ENCODE results near the gene DNALI1. TPM values are rescaled to one million over a fixed set of nuclear protein-coding genes. Genes with fewer than 3 reads are reported as not detected.
A peak's percentile ranks its signal among the peaks of the same experiment; 100 is the strongest.

The DNALI1 gene
- total and polyA plus RNA-seq, 2 of the 8 experiments (the other 6 are each of a cell fraction or from before 2014, with no cell fraction given), result 8.9 to 11.3 TPM

DNA sequence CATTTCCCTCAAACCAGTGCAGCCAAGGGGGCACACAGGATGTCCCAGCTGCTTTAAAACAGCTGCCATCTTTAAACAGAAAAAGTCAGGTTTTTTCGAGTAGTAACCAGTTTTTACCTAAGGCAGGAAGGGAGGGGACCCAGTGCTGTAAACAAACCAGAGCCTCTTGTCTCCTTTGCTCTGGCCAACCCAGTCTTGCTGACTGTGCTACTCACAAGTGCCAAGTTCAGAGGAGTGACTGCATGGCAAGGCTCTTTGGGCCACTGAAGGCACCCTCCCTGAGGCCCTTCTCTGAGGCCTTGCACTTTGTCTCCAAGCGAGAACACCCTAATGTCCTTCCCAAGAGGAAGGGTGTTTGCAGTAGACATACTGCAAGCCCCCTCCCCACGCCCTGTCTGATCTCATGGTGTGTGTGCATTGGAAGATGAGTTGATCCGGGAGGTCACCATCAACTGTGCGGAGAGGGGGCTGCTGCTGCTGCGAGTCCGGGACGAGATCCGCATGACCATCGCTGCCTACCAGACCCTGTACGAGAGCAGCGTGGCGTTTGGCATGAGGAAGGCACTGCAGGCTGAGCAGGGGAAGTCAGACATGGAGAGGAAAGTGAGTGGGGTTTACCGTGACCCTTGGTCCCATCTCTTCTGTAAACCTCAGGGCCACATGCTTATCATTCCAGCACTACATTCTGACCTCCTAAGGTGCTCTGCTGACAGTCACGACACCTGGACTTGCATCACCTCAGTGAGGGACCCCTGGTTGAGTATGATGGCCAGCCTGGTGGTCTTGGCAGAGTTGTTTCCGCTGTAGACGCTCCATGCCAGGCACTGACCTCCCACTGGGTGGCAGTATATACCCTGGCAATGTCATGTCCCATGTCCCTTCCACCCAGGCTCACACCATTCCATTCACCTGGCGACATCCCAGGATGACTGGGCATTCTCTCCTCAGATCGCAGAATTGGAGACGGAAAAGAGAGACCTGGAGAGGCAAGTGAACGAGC lies 4.7 kb downstream of the DNALI1 start (continued):
- no peak for TF ChIP-seq CBX5 (IDR thresholded peaks at IDR 0.05; ENCODE audit: low read depth, low read length)
- TF ChIP-seq POLR2A (IDR thresholded peaks at IDR 0.05; ENCODE audit: control extremely low read depth in 1 of 2, low read depth in 2 of 2, low read length in 2 of 2), result no peak
- TF ChIP-seq HDAC6 (IDR thresholded peaks at IDR 0.05; ENCODE audit: low read depth, low read length), result no peak
- TF ChIP-seq SP1 (IDR thresholded peaks at IDR 0.05; ENCODE audit: low read depth, low read length), result no peak
- TF ChIP-seq KDM4A (IDR thresholded peaks at IDR 0.05; ENCODE audit: low read depth, low read length, severe bottlenecking), result no peak
- no peak for TF ChIP-seq MAFK (IDR thresholded peaks at IDR 0.05; ENCODE audit: low read depth, low read length)
- TF ChIP-seq RAD21 (IDR thresholded peaks at IDR 0.05 in 1 of 2, conservative IDR thresholded peaks at IDR 0.05 in 1 of 2; ENCODE audit: low read depth in 2 of 2, low read length in 2 of 2), result peak; percentile 69 to 76
- no peak for TF ChIP-seq RNF2 (IDR thresholded peaks at IDR 0.05; ENCODE audit: borderline replicate concordance, low read depth, low read length, missing control alignments, poor library complexity, severe bottlenecking)
- peak; percentile 57 to 90 (median 90) for TF ChIP-seq CTCF (IDR thresholded peaks at IDR 0.05; ENCODE audit: control extremely low read depth in 1 of 3, insufficient read depth in 1 of 3, low read depth in 1 of 3, low read length in 3 of 3)
- TF ChIP-seq, protein P1, sequence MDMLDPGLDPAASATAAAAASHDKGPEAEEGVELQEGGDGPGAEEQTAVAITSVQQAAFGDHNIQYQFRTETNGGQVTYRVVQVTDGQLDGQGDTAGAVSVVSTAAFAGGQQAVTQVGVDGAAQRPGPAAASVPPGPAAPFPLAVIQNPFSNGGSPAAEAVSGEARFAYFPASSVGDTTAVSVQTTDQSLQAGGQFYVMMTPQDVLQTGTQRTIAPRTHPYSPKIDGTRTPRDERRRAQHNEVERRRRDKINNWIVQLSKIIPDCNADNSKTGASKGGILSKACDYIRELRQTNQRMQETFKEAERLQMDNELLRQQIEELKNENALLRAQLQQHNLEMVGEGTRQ (IDR thresholded peaks at IDR 0.05; ENCODE audit: low read length), result no peak
- no peak for TF ChIP-seq E2F6 (IDR thresholded peaks at IDR 0.05)
- TF ChIP-seq ZNF274 (IDR thresholded peaks at IDR 0.05; ENCODE audit: borderline replicate concordance, extremely low read depth, low read length), result no peak
- TF ChIP-seq RXRA (IDR thresholded peaks at IDR 0.05; ENCODE audit: insufficient read depth, low read depth, low read length), result no peak
- no peak for TF ChIP-seq NANOG (IDR thresholded peaks at IDR 0.05; ENCODE audit: insufficient read depth, low read depth, low read length, poor library complexity, severe bottlenecking)
- TF ChIP-seq, protein P2, sequence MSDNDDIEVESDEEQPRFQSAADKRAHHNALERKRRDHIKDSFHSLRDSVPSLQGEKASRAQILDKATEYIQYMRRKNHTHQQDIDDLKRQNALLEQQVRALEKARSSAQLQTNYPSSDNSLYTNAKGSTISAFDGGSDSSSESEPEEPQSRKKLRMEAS (IDR thresholded peaks at IDR 0.05), result no peak
- TF ChIP-seq SP4 (IDR thresholded peaks at IDR 0.05; ENCODE audit: low read length), result no peak
- TF ChIP-seq ASH2L (IDR thresholded peaks at IDR 0.05; ENCODE audit: low read length), result peak; percentile 19
- TF ChIP-seq KDM1A (IDR thresholded peaks at IDR 0.05; ENCODE audit: borderline replicate concordance, low read length), result peak; percentile 84
